Endothelial cell of hepatic sinusoid (primary cell): Measurements from ENCODE around the gene WASF1.
"Not testable (repeated sequence)": the region's sequence is repeated elsewhere in the genome, so short reads cannot be mapped to it uniquely, and the experiment has no call there.

Source experiments
- in situ Hi-C: cut with HindIII; loops from 2 replicates; pipeline ENCODE4 v1.10.0; 2017; ENCODE audit warnings: low sequenced_read_pairs

The WASF1 gene

DNA sequence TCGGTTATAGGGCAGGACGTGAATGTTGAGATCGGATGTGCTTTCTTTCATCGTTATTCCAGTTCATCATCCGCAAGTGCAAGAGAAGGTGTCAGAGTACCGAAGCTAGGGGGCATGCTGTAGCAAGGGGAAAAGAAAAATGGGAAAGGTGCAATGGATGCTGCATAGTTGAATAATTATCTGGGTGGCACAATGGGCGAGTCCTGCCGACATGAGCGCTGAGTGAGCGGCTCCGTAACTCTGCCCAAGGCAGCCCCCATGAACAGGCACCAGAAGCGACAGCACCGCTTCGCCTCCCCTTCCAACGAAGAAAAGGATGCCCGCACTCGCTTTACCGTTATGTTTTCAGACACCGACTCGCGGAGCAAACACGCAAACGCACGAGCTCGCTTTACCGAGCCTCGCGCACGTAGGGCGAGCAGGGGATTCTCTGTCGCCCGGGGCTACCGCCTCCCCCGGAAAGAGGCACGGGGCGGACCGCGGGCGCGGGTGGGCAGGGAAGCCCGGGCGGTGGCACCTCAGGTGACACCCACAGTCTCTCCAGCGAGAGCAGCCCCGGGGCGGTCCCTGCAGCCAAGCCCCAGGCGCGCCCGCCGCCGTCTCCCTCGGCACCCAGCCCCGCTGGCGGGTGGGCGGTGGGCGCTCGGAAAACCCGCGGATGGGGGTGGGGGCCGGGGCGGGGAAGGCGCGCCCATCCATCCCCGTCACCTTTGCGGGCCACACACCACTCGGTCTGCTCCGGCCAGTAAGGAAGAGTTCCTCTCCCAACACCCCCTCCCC lies 654 bp downstream of the WASF1 start:
- in situ Hi-C loops: no loop called here

GRCh38 chr6:110173506-110174132 lies 5.9 kb downstream of the WASF1 start:
- in situ Hi-C loops: no loop called here

GRCh38 chr6:110170081-110170480 lies 9.4 kb downstream of the WASF1 start:
- in situ Hi-C loops: no loop called here

GRCh38 chr6:110158479-110158878 lies 21.0 kb downstream of the WASF1 start:
- in situ Hi-C loops: no loop called here

GRCh38 chr6:110147870-110148269 lies 31.6 kb downstream of the WASF1 start:
- in situ Hi-C loops: no loop called here

- in situ Hi-C loops: no loop called here
Observed at GRCh38 chr6:110140650-110141049, 38.8 kb downstream of the WASF1 start.

- in situ Hi-C loops: no loop called here
Observed at GRCh38 chr6:110139052-110139451, 40.4 kb downstream of the WASF1 start.

- in situ Hi-C loops: no loop called here
Observed at GRCh38 chr6:110137924-110138887, 41.3 kb downstream of the WASF1 start.

- in situ Hi-C loops: no loop called here
Observed at GRCh38 chr6:110130362-110130761, 49.1 kb downstream of the WASF1 start.

- in situ Hi-C loops: no loop called here
Observed at GRCh38 chr6:110128418-110128817, 51.1 kb downstream of the WASF1 start.

- in situ Hi-C loops: no loop called here
Observed at GRCh38 chr6:110125361-110125760, 54.1 kb downstream of the WASF1 start.

DNA sequence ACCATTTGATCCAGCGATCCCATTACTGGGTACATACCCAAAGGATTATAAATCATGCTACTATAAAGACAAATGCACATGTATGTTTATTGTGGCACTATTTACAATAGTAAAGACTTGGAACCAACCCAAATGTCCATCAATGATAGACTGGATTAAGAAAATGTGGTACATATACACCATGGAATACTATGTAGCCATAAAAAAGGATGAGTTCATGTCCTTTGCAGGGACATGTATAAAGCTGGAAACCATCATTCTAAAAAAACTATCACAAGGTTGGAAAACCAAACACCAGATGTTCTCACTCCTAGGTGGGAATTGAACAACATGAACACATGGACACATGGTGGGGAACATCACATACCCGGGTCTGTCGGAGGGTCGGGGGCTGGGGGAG lies 57.8 kb downstream of the WASF1 start:
- in situ Hi-C loops: not testable (repeated sequence)

DNA sequence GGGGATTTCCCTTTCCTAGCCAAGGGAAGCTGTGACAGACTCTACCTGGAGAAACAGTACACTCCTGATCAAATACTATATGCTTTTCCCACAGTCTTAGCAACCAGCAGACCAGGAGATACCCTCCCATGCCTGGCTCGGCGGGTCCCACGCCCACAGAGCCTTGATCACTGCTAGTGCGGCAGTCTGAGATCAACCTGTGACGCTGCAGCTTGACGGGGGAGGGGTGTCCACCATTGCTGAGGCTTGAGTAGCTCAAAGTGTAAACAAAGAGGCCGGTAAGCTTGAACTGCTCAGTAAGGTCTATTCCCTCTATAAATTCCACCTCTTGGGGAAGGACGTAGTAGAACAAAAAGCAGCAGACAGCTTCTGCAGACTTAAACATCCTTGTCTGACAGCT lies 63.2 kb downstream of the WASF1 start:
- in situ Hi-C loops: no loop called here

DNA sequence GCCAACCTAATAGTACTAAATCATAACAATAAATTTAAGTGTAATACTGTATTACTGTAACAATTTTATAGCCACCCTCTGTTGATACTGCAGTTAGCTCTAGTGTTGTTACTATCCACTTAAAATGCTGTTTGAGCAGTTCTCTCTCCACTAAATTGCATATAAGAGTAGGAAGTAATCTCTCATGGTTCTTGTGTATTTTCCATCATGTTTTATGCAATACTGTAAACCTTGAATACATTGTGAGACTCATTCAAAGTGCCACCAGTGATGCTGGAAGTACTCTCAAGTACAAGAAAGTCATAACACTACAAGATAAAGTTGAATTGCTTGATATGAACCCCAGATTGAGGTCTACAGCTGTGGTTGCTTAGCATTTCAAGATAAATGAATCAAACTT lies 65.5 kb downstream of the WASF1 start:
- in situ Hi-C loops: no loop called here

DNA sequence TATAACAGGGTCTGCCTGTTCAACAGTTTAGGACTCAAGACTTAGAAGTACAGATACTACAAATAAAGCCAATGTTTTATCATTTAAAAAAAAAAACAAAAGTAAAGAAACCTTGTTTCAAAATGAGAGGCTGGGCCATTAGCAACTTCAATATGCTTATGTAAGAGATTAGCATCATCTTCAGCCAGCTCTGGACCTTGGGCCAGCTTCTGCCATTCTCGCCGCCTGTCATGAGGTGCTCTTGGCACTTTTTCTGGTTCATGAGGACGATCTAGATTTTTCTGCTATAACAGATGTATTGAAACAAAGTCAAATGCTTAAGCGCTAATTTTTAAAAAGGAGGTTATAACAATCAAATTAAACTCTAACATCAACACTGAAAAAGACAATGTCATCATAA lies 74.2 kb downstream of the WASF1 start:
- in situ Hi-C loops: no loop called here

- in situ Hi-C loops: no loop called here
Observed at GRCh38 chr6:110103260-110103659, 76.2 kb downstream of the WASF1 start.

GRCh38 chr6:110102411-110102810 lies 77.1 kb downstream of the WASF1 start:
- in situ Hi-C loops: no loop called here

DNA sequence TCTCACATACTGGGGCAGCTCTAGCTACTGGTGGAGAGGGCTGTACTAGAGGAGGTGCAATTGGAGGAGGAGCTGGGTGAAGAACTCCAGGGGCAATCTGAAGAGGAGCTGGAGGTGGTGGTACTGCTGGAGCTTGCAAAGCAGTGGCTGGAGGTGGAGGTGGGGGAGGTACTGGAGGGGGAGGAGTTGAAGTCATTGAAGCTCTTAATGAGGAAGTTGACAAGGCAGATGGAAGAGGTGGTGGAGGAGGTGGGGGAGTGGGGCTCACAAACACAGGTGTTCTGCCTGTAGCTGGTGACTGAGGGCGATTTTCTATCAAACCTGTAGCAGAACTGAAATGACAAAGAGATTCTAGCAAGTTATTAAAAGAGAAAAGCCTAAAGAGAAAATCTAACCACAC lies 77.6 kb downstream of the WASF1 start:
- in situ Hi-C loops: no loop called here

- in situ Hi-C loops: loop anchor here (5.0 kb wide), 1 partner anchor 36 kb away; no protein-coding TSS in a partner anchor
Observed at GRCh38 chr6:110098511-110099116, 80.9 kb downstream of the WASF1 start.

GRCh38 chr6:110097443-110097842 lies 82.0 kb downstream of the WASF1 start:
- in situ Hi-C loops: loop anchor here (5.0 kb wide), 1 partner anchor 35 kb away; no protein-coding TSS in a partner anchor

DNA sequence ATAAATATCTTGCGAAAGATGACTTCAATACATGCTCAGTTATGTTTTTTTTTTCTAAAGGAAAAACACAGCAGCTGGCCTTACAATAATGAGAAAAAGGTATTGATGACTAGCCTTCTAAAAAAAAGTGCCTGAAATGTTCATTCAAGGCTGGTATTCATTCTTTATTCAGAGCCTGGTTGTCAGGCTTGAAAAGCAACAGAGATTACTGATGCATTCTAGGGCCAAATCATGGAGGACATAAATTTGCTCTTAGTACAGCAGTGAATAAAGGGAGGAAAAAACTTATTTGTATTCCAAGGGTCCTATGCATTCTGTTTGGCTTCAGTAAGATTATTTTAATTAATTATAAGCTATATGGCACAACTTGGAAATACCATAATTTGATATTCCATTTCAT lies 83.5 kb downstream of the WASF1 start:
- in situ Hi-C loops: loop anchor here (5.0 kb wide), 1 partner anchor 34 kb away; no protein-coding TSS in a partner anchor
